Embryonic facial prominence (tissue), 1 donor: ENCODE results near the gene ST7.
"Not testable (repeated sequence)": the region's sequence is repeated elsewhere in the genome, so short reads cannot be mapped to it uniquely, and the experiment has no call there.

Experiments used
- DNase-seq: peaks from one replicate; pipeline ENCODE4 v3.0.0-alpha.2; 2016; ENCODE audit errors: extremely low spot score

ST7 gene

DNA sequence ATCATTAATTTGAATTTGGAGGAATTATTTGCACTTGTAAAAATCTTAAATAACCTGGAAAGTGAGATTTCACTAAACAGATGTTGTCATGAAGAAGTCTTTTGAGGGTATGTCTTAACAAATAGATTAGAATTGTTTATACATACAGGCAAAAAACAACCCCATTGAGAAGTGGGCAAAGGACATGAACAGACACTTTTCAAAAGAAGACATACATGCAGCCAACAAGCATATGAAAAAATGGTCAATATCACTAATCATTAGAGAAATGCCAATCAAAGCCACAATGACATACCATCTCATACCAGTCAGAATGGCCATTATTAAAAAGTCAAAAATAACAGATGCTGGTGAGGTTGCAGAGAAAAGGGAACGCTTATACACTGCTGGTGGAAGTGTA lies 77.0 kb downstream of the ST7 start:
- DNase-seq = not testable (repeated sequence)

DNA sequence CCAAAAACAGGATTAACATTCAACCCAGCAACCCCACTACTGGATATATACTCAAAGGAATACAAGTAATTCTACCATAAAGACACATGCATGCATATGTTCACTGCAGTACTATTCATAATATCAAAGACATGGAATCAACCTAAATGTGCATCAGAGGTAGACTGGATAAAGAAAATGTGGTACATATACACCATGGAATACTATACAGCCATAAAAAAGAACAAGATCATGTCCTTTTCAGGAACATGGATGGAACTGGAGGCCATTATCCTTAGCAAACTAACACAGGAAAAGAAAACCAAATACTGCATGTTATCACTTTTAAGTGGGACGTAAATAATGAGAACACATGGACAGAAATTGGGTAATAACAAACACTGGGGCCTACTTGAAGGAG lies 77.5 kb downstream of the ST7 start:
- DNase-seq = not testable (repeated sequence)

DNA sequence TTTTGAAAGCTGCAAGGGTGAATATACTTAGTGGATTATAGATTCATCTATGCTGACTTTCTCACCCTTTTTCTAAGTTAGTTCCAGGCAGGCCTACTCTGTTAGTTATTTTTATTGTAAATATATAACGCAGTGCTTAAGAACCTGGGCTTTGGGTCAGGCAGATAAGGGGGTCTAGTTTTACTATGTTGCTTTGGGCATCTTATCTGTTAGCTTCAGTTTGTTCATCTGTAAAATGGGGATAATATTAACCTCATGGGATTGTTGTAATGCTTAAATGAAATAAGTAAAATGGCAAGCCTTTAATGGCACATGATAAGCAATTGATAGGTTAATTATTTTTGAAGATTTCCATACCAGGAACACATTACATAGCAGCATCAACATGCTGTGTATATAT lies 79.5 kb downstream of the ST7 start:
- no peak for DNase-seq

DNA sequence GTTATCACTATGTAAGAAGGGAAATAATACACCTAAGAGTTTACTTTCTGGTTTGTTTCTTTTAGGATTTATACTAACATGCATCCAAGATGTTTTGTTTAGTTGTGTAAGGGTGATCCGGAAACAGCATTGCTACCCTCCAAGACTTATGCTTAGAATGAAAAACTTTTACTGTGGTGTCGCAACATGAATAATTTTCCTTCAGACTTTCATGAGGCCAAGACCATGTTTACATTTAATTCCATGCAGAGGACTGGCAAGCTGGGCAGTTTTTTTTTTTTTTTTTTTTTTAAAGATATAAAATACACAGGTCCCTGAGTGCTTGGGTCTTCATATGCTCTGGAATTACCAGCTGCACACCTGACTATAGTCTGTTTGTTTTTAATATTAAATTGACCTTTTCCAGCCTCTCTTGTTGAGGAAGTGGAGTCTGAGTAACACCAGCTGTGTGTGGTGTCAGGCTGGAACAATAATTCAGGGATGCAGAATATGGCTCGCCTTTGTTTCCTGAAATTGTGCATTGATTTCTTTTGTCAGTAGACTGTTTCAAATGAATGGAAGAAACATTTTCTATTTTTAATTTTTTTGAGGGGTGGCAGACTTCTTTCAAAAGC lies 81.7 kb downstream of the ST7 start:
- no peak for DNase-seq

DNA sequence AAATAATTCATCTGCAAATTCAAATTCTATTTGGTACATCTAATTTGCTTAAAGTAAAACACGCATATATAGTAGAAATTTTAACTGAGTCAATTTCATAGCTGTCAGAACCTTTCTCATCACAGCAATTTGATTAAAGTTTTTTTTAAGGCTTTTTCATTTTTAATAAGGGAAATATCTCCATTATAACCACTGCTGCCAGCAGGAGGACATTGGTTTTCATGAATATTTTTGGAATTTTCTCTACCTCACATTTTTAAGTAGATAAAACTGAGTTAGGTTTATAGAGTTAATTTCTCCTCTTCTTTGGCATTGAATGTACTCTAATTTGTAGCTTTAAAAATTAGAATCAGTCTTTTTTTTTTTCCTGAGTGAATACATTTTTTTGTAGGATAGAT lies 82.2 kb downstream of the ST7 start:
- no peak for DNase-seq

DNA sequence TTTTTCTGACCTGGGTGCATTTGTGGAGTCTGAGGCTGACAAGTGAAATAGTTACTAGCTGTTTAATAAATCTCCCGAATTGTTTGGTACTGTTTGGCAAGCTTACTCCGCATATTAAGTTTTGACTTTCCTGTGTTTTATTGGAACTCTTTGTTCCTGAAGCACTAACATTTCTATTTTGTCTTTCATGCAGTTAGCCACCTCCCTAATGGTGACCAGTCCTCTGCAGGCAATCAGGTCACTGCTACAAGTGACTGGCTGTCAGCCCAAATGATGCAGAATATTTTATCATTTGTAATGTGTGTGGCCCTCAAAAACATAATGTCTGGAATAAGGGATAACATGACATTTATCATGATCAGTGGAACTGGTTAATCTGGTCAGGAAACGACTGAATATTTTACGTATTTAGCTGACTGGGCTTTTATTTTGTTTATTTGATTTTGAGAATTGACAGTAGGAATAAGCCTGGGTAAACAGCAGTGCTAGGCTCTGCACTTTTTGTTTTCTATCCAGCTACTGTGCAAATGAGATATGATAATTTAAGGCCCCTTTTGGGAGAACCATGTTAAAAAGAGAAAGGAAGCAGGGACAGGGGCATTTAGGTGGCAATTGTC lies 82.9 kb downstream of the ST7 start:
- DNase-seq = no peak

DNA sequence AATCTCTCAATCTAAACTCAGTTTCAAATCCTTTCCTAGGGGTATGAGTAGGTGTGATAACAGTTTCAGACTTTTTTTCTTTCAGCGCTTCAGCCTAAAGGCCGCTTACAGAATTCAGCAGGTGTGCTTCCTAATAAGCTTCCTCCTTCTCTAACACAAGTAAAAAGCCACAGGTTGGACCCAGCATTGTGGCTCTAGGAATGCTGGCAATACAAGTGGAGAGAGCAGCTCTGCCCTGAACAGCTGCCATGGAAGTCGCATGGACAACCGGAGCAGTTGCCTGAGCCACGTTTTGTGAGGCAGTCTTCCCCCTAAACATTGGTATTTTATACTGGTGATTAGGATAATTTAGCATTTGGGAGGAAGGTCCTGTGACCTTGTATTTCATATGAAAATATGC lies 83.5 kb downstream of the ST7 start:
- DNase-seq = no peak

DNA sequence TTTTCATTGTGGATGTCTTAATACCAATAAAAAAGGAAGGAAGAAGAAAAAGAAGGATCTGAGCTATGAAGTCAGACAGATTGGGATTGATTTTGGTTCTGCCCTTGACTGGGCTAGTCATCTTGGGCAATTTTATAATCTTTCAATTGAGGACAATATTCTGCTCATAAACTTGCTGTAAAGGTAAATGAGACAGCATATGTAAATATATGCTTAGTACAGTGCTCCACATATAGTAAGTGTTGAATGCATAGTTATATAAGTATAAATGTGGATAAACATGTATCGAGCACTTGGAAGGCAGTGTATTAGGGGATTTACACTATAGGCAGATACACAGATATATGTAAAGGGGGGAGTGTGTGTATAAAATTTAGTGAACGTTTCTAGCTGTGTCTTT lies 85.1 kb downstream of the ST7 start:
- DNase-seq = no peak

DNA sequence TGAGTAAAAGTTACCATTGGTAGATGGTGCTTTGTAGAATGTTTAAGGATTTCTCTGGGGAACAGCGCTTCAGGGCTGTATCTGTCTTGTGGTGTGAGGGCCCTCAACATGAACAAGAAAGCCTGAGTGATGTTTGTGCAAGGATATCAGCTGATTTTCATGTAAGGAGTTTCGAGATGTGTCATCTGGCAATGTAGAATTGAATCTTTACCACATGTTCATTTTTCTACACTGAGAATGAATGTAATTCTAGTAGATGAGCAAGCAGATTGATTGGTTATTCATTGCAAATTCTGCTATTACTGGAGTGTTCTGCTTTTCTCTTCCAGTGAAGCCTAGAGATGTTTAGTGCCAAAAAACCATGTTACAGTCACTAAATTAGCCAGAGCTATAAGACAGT lies 87.7 kb downstream of the ST7 start:
- no peak for DNase-seq

DNA sequence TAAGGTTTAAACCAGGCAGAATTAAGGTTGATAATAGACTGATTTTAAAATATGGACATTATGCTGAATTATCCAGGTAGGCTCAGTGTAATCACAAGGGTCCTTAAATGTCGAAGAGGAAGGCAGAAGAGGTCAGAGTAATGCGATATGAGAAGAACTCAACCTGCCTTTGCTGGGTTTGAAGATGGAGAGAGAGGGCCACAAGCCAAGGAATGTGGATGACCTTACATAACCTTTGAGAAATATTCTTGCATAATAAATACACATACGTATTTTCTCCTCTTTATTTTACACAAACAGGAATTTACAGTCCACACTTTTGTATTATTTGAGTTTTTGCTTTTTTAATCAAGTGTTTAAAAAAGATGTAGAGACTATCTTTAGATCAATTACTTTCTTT lies 88.5 kb downstream of the ST7 start:
- DNase-seq = no peak

DNA sequence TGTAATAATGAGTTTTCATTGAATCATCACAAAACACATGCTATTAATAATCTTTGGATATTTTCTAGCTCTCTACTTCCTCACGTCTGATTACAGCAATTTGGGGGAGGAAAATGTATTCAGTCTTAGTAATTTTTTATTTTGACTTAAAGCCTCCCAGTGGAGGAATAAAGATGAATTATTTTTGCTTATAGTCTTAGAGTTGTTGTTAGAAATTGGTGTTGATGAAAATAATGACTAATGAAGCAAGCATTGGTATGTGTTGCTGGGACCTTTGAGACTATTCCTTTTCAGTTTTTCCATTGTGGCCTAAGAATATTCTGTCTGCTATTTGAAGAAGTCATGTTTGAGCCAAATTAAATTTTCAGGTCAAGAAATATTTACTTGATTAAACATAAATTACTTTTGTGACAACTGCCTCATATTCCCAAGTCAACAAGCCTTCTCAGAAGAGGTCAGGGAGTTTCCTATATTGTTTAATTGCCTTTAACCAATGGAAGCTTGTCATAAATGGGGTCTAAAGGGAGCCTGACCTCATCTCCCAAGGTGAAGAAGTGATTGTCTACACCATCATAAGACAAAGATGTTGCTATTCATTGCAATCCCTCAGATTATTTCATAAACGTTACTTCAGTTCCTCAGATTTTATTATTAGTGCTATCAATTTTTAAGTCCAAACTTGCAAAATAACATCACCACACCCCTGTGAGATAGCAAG lies 90.0 kb downstream of the ST7 start:
- no peak for DNase-seq

DNA sequence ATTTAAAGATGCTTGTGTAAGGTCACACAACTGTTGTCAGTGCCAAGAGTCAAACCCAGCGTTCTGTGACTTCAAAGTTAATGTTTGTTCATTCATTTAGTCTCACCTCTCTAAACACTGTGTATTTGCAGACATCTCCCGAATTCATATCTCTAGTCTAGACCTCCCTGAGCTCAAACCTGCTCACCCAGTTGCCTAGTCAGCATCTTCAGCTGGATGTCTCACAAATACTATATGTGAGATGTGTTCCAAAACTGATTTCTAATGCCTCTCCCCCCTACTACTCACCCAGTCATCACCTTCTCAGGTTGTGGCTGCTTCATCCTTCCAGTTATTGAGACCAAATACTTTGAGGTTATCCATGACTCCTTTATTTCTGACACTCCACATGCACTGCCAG lies 91.4 kb downstream of the ST7 start:
- DNase-seq = no peak

DNA sequence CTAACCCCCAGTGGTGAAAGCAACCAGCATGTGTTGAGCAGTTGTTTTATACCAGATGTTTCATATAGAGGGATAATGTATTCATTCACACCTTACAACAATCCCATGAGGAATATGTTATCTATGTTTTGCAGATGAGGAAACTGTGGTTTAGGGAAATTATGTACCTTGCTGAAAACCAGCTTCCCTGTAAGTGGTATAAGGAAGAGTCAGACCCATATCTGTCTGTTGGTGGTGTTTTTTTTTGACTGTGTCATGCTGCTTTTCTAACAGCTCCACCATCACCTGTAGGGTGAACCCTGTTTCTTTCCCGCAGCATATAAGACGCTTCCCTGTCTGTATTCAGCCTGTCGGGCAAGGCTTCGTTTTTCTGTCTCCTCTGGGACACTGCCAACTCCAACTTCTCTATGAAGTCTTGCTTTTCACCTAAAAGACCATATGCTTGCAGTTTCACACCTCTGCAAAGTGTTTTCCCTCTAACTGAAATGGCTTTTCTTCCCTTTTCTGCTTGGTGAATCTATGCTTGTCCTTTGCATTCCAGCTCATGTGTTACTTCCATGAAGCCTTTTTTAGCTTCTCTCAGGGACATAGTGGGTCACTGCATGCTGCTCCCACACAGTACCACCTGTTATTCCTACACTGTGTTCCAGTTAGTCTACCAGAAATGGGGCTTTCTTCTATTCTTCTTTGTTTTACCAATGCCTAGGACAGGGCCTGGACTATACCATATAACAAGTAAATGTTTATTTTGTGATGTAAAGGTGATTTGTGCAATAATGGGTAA lies 92.8 kb downstream of the ST7 start:
- no peak for DNase-seq

DNA sequence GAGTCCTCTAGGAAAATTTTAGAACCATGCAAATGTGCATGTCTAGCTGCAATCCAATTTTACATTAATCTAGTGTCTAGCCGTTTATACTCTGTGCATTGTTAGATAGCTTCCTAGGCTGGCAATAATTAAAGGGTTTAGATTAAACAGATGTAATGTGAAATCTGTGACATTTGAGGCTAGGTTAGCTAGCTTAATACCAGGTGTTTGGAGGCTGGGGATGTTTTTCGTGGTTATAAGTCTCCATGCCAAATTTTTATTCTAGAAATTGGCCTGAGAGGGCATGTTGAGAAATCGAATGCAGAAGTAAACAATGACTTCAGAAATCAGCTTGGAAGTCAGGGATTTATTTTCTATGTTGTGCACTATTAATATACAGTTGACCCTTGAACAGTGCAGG lies 94.2 kb downstream of the ST7 start:
- DNase-seq = no peak

DNA sequence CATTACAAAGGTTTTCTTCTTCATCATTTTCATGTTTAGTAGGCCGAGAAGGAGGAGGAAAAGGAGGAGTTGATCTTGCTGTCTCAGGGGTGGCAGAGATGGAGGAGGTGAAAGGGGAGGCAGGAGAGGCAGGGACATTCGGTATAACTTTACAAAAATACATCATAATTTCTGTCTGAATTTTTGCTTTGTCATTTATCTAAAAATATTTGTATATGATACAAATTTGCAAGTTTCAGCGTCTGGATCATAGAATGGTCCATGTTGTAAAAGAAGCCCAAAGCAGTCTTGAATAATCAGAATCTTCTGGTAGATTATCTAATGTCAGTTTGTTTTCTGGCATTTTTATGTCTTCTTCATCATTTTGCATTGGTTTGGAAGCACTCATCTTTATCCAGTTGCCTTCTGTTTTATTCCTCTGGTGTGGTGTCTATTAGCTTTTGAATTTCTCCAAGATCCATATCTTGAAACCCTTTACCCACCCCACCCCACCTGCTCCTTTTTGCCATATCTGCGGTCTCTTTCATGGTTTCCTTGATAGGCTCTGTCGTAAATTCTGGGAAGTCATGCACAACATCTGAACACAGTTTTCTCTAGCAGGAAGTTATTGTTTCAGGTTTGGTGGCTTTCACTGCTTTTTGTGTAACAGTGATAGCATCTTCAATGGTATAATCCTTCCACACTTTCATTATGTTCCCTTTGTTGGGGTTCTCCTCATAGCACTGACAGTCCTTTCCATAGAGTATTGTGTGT lies 95.0 kb downstream of the ST7 start:
- no peak for DNase-seq

DNA sequence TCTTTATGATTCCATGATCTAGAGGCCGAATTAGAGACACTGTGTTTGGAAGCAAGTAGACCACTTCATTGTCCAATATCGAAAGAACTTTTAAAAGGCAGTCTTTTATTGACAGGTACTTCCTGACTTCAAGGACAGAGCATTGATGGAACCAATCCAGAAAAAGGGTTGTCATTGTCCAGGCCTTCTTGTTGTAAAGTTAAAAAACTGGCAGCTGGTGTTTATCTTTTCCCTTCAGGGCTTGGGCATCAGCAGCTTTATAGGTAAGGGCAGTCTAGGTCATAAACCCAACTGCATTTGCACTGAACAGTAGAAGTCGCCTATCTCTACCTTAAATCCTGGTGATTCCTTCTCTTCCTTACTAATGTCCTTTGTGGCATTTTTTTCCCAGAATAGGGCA lies 95.6 kb downstream of the ST7 start:
- DNase-seq = no peak

DNA sequence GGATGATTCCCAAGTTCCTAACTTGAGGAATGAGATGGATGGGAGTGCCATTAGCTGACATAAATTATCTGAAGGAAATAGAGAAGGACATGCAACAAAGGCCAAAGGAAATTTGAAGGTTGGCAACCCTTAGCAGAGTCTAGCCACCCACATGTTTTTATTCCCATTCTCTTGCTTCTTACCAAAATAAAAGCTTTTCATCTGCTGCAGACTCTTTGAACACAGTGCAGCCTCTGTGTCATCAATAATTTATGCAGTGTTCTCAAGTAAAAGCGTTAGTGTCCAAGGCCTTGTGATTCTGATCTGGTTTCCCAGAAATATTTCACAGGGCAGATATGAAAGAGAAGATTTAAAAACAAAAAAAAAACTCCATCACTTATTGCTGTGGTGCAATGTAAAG lies 98.5 kb downstream of the ST7 start:
- no peak for DNase-seq

DNA sequence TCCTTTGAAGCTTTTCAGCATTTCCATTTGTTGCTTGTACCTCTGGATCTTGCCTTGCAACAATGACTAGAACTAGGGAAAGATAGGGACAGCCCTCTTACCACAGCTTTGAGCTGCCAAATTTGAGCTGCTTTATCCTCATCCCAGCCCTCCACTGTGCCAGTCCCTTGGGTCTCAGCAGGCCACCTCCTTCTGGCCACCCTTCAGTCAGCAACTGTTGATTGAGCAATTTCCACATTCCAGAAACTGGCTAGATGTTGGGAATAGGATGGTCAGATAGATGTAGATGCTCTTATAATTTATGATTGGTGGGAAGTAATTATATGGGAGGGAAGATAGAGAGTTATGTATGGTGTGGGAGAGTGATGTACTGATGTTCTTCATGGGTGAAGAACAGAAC lies 100.1 kb downstream of the ST7 start:
- DNase-seq = no peak

DNA sequence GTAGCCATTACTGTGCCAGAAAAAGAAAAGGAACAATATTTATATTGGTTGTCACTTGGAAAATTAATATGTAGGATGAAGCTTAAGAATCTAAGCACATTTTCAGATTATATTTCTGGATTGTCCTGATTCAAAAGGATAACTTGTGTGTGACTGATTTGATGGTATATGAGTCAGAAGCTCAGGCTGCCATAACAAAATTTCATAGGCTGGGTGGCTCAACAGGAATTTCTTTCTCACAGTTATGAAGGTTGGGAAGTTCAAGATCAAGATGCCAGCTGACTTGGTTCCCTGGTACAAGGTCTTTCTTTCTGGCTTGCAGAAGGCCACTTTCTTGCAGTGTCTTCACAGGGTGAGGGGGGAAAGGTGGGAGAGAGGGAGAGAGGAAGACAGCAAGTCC lies 108.5 kb downstream of the ST7 start:
- no peak for DNase-seq

DNA sequence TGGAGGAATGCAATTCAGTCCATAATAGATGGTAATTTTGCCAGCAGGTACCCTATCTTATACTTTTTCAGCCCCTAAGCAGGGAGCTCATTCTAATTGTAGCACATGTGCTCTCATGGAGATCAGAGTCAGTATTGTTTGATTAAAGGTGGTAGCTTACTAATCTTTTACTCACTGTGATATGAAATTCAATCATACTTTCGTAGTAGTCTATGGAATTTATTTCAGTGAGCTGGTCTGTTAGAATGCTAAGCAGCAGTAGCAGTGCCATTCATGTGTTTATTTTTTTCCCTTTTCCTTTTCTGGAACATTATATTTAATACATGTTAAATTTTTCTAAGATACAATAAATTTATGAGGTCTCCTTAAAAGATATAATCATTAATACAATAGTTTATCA lies 109.0 kb downstream of the ST7 start:
- DNase-seq = no peak

DNA sequence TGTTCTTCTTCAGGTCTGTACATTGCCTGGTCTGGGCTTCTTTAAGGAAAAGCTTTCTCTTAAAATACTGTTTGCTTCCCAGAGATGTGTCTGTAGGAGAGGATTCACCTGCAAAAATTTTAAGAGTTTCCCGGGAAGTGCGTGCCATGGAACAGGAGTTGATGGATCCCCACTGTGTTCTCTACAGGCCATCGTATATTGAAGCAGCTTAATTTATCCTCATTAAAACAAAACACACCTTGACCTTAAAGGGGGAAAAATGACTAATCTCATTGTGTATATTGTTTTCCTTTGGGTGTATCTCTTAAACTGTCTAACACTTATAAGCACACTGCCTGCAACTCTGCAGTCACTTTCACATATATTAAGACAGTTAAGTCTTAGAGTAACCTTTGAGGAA lies 111.4 kb downstream of the ST7 start:
- no peak for DNase-seq

DNA sequence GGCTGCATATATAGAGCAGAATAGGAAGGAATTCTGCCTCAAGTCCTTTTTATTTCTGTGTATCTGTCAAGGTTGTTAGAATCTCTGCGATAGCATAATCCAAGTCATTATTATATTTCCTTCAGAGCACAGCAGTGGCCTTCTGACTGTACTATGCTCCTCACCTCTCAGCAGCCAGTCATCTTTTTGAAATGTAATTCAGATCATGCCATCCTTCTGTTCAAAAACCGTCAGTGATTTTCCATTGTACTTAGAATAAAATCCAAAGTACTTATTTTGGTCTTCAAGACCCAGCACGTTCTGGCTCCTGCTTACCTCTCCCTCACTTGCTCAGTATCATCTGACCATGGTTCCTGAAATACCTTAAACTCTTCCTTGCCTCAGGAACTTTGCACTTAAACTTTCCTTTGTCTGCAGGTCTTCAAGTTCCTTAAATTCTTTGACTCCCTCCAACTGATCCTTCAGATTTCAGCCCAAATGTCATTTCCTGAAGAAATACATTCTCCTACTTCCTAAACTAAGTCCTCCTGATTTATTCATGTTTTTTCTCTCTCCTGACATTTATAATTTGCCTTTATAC lies 112.4 kb downstream of the ST7 start:
- no peak for DNase-seq
